HepG2 (cell line): ENCODE results near the gene UBFD1. TPM values are rescaled to one million over a fixed set of nuclear protein-coding genes. Genes with fewer than 3 reads are reported as not detected.

Experiments used
- BRD4 ChIP-seq: sonication (generic); formaldehyde crosslinking; IDR thresholded peaks from 2 replicates; pipeline ENCODE4 v1.4.0; 2020; ENCODE audit warnings: missing genetic modification reagents
- EED ChIP-seq: sonication (generic); formaldehyde crosslinking; IDR thresholded peaks from 2 replicates; pipeline ENCODE4 v1.5.0; 2020; ENCODE audit warnings: mild to moderate bottlenecking, missing genetic modification reagents
- FUBP1 ChIP-seq: sonication (generic); formaldehyde crosslinking; IDR thresholded peaks from 2 replicates; pipeline ENCODE4 v1.5.1; 2020; ENCODE audit warnings: missing genetic modification reagents, mild to moderate bottlenecking, borderline replicate concordance
- KLF15 ChIP-seq: sonication (generic); formaldehyde crosslinking; IDR thresholded peaks from 2 replicates; pipeline ENCODE4 v1.8.1; 2023; ENCODE audit warnings: borderline replicate concordance, mild to moderate bottlenecking, inconsistent platforms, missing genetic modification reagents, mixed read lengths
- MYPOP ChIP-seq: sonication (generic); formaldehyde crosslinking; IDR thresholded peaks from 2 replicates; pipeline ENCODE4 v1.8.1; 2023; ENCODE audit warnings: mild to moderate bottlenecking, moderate library complexity, missing genetic modification reagents
- PAF1 ChIP-seq: IDR thresholded peaks from 2 replicates; pipeline ENCODE4 v1.6.1; 2016; ENCODE audit warnings: missing genetic modification reagents, missing compliant biosample characterization
- RFX1 ChIP-seq: fragments of 450-650 bp; IDR thresholded peaks from 2 replicates; pipeline ENCODE4 v1.6.1; 2017
- TGIF2 ChIP-seq: IDR thresholded peaks from 2 replicates; pipeline ENCODE4 v1.6.1; 2016; ENCODE audit warnings: control low read depth, missing compliant biosample characterization
- THYN1 ChIP-seq: sonication (generic); formaldehyde crosslinking; IDR thresholded peaks from 2 replicates; pipeline ENCODE4 v1.8.1; 2023; ENCODE audit warnings: low read depth, mild to moderate bottlenecking, moderate library complexity, missing genetic modification reagents, borderline replicate concordance
- YEATS4 ChIP-seq: sonication (generic); formaldehyde crosslinking; IDR thresholded peaks from 2 replicates; pipeline ENCODE4 v1.4.0; 2020; ENCODE audit warnings: missing genetic modification reagents, borderline replicate concordance
- ZBTB2 ChIP-seq: sonication (generic); formaldehyde crosslinking; IDR thresholded peaks from 2 replicates; pipeline ENCODE4 v1.8.0; 2022; ENCODE audit warnings: low read depth, missing genetic modification reagents
- ZKSCAN1 ChIP-seq: fragments of 150-350 bp; IDR thresholded peaks from 2 replicates; pipeline ENCODE4 v1.6.1; 2014; ENCODE audit warnings: low read length
- ZNF17 ChIP-seq: sonication (generic); formaldehyde crosslinking; IDR thresholded peaks from 2 replicates; pipeline ENCODE4 v1.5.0; 2020; ENCODE audit warnings: mild to moderate bottlenecking, missing genetic modification reagents
- ZNF275 ChIP-seq: sonication (generic); formaldehyde crosslinking; IDR thresholded peaks from 2 replicates; pipeline ENCODE4 v1.8.0; 2022; ENCODE audit warnings: missing genetic modification reagents, mild to moderate bottlenecking, inconsistent platforms, borderline replicate concordance
- ZNF496 ChIP-seq: sonication (generic); formaldehyde crosslinking; IDR thresholded peaks from 2 replicates; pipeline ENCODE4 v1.8.1; 2023; ENCODE audit warnings: mild to moderate bottlenecking, moderate library complexity, missing genetic modification reagents; ENCODE audit not compliant: insufficient replicate concordance
- ZNF616 ChIP-seq: sonication (generic); formaldehyde crosslinking; IDR thresholded peaks from 2 replicates; pipeline ENCODE4 v1.5.0; 2020; ENCODE audit warnings: low read depth, mild to moderate bottlenecking, missing genetic modification reagents
- ZNF761 ChIP-seq: sonication (generic); formaldehyde crosslinking; conservative IDR thresholded peaks from 2 replicates; pipeline ENCODE4 v1.4.0; 2020; ENCODE audit warnings: mild to moderate bottlenecking, missing genetic modification reagents
- ZNF788 ChIP-seq: sonication (generic); formaldehyde crosslinking; IDR thresholded peaks from 2 replicates; pipeline ENCODE4 v1.5.0; 2020; ENCODE audit warnings: mild to moderate bottlenecking, missing genetic modification reagents, borderline replicate concordance
- ZSCAN30 ChIP-seq: sonication (generic); formaldehyde crosslinking; IDR thresholded peaks from 2 replicates; pipeline ENCODE4 v1.5.0; 2020; ENCODE audit warnings: mild to moderate bottlenecking, missing genetic modification reagents
- polyA plus RNA-seq, 8 experiments: library from polyadenylated mRNA; depleted of rRNA in 3 of 8; stranded (reverse) in 7 of 8; unstranded in 1 of 8; fragments of >200 nt; fragmentation: Illumina TruSeq in 4 of 8; extraction: Trizol in 4 of 8; gene quantifications; 2 replicates each; pipeline versions ENCODE4 v1.2.1 to v1.2.3, GENCODE V29; 2011 to 2016; ENCODE audit warnings: low read depth in 4 of 8, missing spikeins in 1 of 8, mixed read lengths in 1 of 8; ENCODE audit not compliant: insufficient read depth in 1 of 8
- total RNA-seq, 5 experiments: library from RNA; depleted of rRNA; stranded (reverse); fragments of >200 nt; fragmentation: Illumina TruSeq; extraction: Trizol; gene quantifications; 2 replicates each; pipeline ENCODE4 v1.2.3, GENCODE V29; 2016; ENCODE audit warnings: low read depth in 1 of 5
- TF ChIP-seq, protein P1 (sequence below): sonication (generic); formaldehyde crosslinking; IDR thresholded peaks from 2 replicates; pipeline ENCODE4 v1.8.0; 2023; ENCODE audit warnings: mild to moderate bottlenecking, missing genetic modification reagents

Gene UBFD1
- total and polyA plus RNA-seq, 2 of the 13 experiments (the other 11 are each of a cell fraction or from before 2014, with no cell fraction given), result 100 to 111 TPM

DNA sequence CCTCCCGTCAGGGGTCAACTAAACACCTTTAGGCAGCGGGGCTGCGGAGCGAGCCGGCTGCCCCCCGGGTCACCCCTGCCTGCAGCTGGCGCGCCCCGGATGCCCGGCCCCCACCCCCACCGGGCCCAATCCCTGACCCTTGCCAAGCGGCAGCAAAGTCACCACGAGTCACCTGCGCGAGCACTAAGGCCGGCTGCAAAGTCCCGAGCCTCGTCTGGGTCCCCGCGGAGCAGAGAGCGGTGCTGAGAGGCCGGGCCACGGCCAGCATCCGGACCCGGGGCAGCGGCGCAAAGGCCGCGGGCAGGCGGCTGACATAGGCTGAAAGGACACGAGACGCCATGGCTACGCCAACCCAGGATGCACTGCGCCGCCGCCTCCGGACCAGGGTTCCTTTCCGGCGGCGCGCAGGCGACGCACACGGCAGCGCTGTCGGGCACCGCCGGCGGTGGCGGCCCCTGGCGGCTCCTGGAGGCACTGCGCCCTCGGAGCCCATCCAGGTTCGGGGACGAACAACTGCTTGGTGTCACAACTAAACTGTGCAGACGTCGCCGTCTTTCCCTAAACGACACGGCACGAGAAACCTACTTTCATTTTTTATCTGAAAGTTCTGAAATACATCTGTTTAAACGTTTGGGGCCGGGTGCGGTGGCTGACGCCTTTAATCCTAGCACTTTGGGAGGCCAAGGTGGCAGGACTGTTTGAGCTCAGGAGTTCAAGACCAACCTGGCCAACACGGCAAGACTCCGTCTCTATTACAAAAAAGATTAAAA, 38.6 kb downstream of the UBFD1 start, which contains the start of gene NDUFAB1 (continued):
- TF ChIP-seq ZNF275 (peak; percentile 97), ZNF17 (CRISPR knock-in tag) (no peak; the same call in 1 of the 2 replicates), ZNF496 (CRISPR knock-in tag) (no peak), FUBP1 (no peak; the same call in 1 of the 2 replicates), ZNF616 (CRISPR knock-in tag) (no peak; the same call in 1 of the 2 replicates), ZBTB2 (CRISPR knock-in tag) (peak; percentile 70), RFX1 (peak; percentile 76), MYPOP (CRISPR knock-in tag) (peak; percentile 98), ZNF788 (CRISPR knock-in tag) (peak; percentile 96; the same call in 1 of the 2 replicates), ZKSCAN1 (0 out of 2 replicates have a peak, but pooled peaks have one; percentile 46), KLF15 (CRISPR knock-in tag) (peak; percentile 92; the same call in 1 of the 2 replicates), ZSCAN30 (CRISPR knock-in tag) (peak; percentile 97), YEATS4 (CRISPR knock-in tag) (peak; percentile 99), ZNF761 (CRISPR knock-in tag) (no peak; the same call in 1 of the 2 replicates), BRD4 (peak; percentile 99), TGIF2 (CRISPR knock-in tag) (peak; percentile 92; the same call in 1 of the 2 replicates), THYN1 (CRISPR knock-in tag) (peak; percentile 81; the same call in 1 of the 2 replicates), PAF1 (CRISPR knock-in tag) (no peak), EED (CRISPR knock-in tag) (peak; percentile 94)
- TF ChIP-seq, protein P1, sequence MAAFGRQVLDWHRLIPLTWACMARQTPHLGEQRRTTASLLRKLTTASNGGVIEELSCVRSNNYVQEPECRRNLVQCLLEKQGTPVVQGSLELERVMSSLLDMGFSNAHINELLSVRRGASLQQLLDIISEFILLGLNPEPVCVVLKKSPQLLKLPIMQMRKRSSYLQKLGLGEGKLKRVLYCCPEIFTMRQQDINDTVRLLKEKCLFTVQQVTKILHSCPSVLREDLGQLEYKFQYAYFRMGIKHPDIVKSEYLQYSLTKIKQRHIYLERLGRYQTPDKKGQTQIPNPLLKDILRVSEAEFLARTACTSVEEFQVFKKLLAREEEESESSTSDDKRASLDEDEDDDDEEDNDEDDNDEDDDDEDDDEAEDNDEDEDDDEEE (CRISPR knock-in tag), result 0 out of 2 replicates have a peak, but pooled peaks have one; percentile 90
